ENCODE measurements around the gene SYNDIG1. TPM values are rescaled to one million over a fixed set of nuclear protein-coding genes. Genes with fewer than 3 reads are reported as not detected.

SYNDIG1 gene
- total RNA-seq, 1 experiment from 2014 or later: 10.2 TPM

GRCh38 chr20:24653306-24653705 is 183.9 kb downstream of the SYNDIG1 start:
- peak; percentile 83 for DNase-seq (ENCODE audit: low read depth)

- DNase-seq (ENCODE audit: low read depth): no peak
Measured at GRCh38 chr20:24654425-24654824, 185.0 kb downstream of the SYNDIG1 start.

GRCh38 chr20:24656391-24656790 is 187.0 kb downstream of the SYNDIG1 start:
- no peak for DNase-seq (ENCODE audit: low read depth)

- peak; percentile 83 for DNase-seq (ENCODE audit: low read depth)
Measured at GRCh38 chr20:24657196-24657595, 187.8 kb downstream of the SYNDIG1 start.

- no peak for DNase-seq (ENCODE audit: low read depth)
Measured at GRCh38 chr20:24657878-24658620, 188.6 kb downstream of the SYNDIG1 start.

GRCh38 chr20:24658920-24659660 is 189.7 kb downstream of the SYNDIG1 start:
- DNase-seq (ENCODE audit: low read depth): peak; percentile 77

GRCh38 chr20:24659835-24660234 is 190.4 kb downstream of the SYNDIG1 start:
- peak; percentile 49 for DNase-seq (ENCODE audit: low read depth)

- no peak for DNase-seq (ENCODE audit: low read depth)
Measured at GRCh38 chr20:24660651-24661050, 191.2 kb downstream of the SYNDIG1 start.

- DNase-seq (ENCODE audit: low read depth): no peak
Measured at GRCh38 chr20:24661255-24661654, 191.8 kb downstream of the SYNDIG1 start.

- DNase-seq (ENCODE audit: low read depth): peak; percentile 49
Measured at GRCh38 chr20:24662322-24662721, 192.9 kb downstream of the SYNDIG1 start.

- DNase-seq (ENCODE audit: low read depth): peak; percentile 61
Measured at GRCh38 chr20:24662752-24663365, 193.4 kb downstream of the SYNDIG1 start.

- no peak for DNase-seq (ENCODE audit: low read depth)
Measured at GRCh38 chr20:24663496-24663895, 194.1 kb downstream of the SYNDIG1 start.

GRCh38 chr20:24664266-24664986 is 195.0 kb downstream of the SYNDIG1 start:
- DNase-seq (ENCODE audit: low read depth): no peak

- DNase-seq (ENCODE audit: low read depth): no peak
Measured at GRCh38 chr20:24665196-24665595, 195.8 kb downstream of the SYNDIG1 start.

- no peak for DNase-seq (ENCODE audit: low read depth)
Measured at GRCh38 chr20:24665741-24666191, 196.3 kb downstream of the SYNDIG1 start.

- no peak for DNase-seq (ENCODE audit: low read depth)
Measured at GRCh38 chr20:24667689-24668383, 198.4 kb downstream of the SYNDIG1 start.

- no peak for DNase-seq (ENCODE audit: low read depth)
Measured at GRCh38 chr20:24668384-24668702, 198.9 kb downstream of the SYNDIG1 start.

GRCh38 chr20:24668791-24669190 is 199.4 kb downstream of the SYNDIG1 start:
- DNase-seq (ENCODE audit: low read depth): no peak

- DNase-seq (ENCODE audit: low read depth): no peak
Measured at GRCh38 chr20:24669701-24670100, 200.3 kb downstream of the SYNDIG1 start.

GRCh38 chr20:24670341-24670872 is 201.0 kb downstream of the SYNDIG1 start:
- DNase-seq (ENCODE audit: low read depth): no peak

- no peak for DNase-seq (ENCODE audit: low read depth)
Measured at GRCh38 chr20:24670981-24671380, 201.6 kb downstream of the SYNDIG1 start.

All from RPMI7951 (cell line).